OCI-LY3 (cell line): ENCODE results near the gene DEPDC1B.

Experiments used
- EZH2phosphoT487 ChIP-seq: fragments of 200-600 bp; shearing (Covaris generic); IDR thresholded peaks from 2 replicates; pipeline ENCODE4 v1.6.1; 2018; ENCODE audit warnings: antibody characterized with exemption, mixed run types, low read depth
- TF ChIP-seq, protein P1 (sequence below): fragments of 200-600, 300-600 bp; sonication (generic); IDR thresholded peaks from 2 replicates; pipeline ENCODE4 v1.5.1; 2014; ENCODE audit warnings: antibody characterized with exemption, low read length, low read depth

- TF ChIP-seq, protein P1, sequence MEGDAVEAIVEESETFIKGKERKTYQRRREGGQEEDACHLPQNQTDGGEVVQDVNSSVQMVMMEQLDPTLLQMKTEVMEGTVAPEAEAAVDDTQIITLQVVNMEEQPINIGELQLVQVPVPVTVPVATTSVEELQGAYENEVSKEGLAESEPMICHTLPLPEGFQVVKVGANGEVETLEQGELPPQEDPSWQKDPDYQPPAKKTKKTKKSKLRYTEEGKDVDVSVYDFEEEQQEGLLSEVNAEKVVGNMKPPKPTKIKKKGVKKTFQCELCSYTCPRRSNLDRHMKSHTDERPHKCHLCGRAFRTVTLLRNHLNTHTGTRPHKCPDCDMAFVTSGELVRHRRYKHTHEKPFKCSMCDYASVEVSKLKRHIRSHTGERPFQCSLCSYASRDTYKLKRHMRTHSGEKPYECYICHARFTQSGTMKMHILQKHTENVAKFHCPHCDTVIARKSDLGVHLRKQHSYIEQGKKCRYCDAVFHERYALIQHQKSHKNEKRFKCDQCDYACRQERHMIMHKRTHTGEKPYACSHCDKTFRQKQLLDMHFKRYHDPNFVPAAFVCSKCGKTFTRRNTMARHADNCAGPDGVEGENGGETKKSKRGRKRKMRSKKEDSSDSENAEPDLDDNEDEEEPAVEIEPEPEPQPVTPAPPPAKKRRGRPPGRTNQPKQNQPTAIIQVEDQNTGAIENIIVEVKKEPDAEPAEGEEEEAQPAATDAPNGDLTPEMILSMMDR = no peak
- TF ChIP-seq EZH2phosphoT487 = no peak
Observed at GRCh38 chr5:60585618-60586017, 114.3 kb downstream of the DEPDC1B start.
